Non-pigmented ciliary epithelial cell (primary cell): ENCODE data around the gene MAPK7.
A peak's percentile ranks its signal among the peaks of the same experiment; 100 is the strongest.

ENCODE experiments used
- DNase-seq: peaks from one replicate; pipeline ENCODE4 v3.0.0-alpha.2; 2010; ENCODE audit warnings: low read depth

The MAPK7 gene

GRCh38 chr17:19401321-19402010, 23.2 kb downstream of the MAPK7 start:
- no peak for DNase-seq

- DNase-seq: no peak
Observed at GRCh38 chr17:19402171-19402570, 23.9 kb downstream of the MAPK7 start.

DNA sequence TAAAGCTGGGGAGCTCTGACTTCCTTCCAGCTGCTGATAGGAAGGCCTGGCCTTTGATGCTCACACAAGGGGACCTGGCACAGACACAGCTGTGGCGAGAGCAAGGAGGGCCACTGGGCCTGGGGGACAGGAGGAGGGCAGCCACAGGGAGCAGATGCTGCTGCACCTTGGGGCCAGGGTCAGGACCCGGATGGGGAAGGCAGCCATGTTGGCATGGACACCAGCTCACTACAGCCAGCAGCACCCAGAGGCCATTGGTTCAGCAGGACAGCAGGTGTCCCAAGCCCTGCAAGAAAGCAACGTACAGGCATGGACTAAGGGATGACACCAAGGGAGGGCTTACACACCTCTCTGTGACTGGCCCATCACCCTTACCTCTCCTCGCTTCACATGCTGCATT, 24.7 kb downstream of the MAPK7 start:
- no peak for DNase-seq

GRCh38 chr17:19404264-19404663, 26.0 kb downstream of the MAPK7 start:
- no peak for DNase-seq

DNA sequence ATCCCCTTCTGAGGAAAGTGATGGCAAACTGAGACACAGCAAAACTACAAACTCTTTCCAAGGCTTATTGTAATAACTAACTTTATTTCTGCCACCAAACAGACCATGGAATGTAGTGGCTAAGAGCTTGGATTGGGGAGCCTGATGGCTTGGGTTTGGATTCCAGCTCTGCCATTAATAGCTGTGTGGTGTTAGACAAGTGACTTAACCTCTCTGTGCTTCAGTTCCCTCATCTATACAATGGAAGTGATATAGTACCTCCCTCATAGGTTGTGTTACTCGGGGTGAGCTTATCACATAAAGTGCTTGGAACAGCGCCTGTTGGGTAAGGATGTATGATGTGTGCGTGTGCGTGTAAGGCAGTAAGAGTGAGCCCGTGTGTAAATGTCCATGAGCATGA, 26.8 kb downstream of the MAPK7 start:
- DNase-seq: no peak

DNA sequence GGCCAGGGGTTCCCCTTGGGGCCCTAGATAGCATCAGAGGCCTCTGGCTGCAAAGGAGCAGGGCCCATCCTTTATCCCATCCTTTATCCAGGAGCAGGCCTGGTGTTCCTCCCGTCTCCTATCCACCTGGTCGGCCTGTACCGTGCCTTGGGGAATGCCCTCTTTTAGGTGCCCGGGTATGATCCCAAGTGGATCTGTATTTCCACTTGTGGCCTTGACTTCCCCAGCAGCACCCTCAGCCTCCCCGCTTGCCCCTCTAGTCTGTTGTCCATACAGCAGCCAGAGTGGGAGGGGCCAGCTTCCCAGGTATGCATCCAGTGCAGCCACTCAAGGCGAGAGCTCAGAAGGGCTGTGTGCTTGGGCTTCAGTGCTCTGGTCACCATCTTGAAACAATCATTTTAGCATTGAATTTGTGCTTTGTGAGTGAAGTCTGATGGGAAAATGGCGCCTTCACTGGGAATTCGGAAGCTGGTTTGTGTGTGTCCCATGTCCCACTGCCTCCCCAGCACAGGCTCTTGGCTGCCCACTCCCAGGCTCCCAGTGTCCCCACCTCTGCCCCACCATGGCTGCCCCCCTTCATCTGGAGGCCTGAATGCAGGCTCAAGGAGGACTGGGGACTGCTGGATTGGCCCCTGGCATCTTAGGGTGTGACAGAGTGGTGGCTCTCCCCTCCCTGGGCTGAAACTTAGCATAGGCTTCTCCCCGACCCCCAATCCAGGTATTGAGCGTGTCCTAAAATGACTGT, 29.5 kb downstream of the MAPK7 start:
- no peak for DNase-seq

- no peak for DNase-seq
Observed at GRCh38 chr17:19408346-19408710, 30.0 kb downstream of the MAPK7 start.

DNA sequence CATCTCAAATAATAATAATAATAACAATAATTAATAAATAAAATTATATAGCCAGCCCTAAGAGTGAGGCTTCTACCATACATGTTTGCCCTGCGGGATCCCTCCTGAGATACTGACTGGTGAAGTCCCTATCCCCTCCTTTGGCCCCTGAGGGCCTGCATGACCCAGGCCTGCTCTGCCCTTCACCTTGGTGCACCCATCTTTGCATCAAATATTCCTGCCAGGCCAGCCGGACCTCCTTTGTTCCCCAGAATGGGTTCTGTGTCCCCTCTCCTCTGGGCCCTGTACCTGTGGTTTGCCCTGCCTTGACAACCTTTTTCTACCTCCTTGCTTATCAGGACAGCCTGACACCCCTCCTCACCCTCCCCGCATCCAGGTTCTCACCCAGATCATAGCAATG, 30.8 kb downstream of the MAPK7 start:
- no peak for DNase-seq

- DNase-seq: peak; percentile 59
Observed at GRCh38 chr17:19409509-19409908, 31.2 kb downstream of the MAPK7 start.

GRCh38 chr17:19410091-19410490, 31.8 kb downstream of the MAPK7 start:
- DNase-seq: no peak

- no peak for DNase-seq
Observed at GRCh38 chr17:19410875-19411620, 32.8 kb downstream of the MAPK7 start, which contains the start of gene RNF112. Gene RNF112 (plus strand): TSS chr17:19411232. CDS start chr17:19411409, 177 bp downstream.

- DNase-seq: no peak
Observed at GRCh38 chr17:19411631-19412030, 33.3 kb downstream of the MAPK7 start.

DNA sequence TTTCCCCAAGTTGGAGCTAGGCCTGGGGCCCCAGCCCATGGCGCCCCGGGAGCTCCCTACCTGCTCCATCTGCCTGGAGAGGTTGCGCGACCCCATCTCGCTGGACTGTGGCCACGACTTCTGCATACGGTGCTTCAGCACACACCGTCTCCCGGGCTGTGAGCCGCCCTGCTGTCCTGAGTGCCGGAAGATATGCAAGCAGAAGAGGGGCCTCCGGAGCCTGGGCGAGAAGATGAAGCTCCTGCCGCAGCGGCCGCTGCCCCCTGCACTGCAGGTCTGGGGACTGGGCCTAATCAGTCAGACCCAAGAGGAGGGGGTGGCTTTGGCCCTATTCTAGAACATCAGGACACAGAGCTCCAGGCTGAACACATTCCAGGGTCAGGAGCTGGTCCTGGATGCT, 34.2 kb downstream of the MAPK7 start:
- no peak for DNase-seq

DNA sequence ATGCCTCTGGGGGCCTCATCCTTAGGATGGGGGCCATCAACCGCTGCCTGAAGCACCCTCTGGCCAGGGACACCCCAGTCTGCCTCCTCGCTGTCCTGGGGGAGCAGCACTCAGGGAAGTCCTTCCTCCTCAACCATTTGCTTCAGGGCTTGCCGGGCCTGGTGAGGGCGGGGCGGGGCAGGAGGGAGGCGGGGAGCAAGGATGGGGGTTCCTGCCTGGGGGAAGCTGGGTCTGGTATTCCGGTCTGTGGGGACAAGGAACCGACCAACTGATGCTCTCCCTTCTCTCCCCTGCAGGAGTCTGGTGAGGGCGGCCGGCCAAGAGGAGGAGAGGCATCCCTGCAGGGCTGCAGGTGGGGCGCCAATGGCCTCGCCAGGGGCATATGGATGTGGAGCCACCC, 34.7 kb downstream of the MAPK7 start:
- DNase-seq: no peak

DNA sequence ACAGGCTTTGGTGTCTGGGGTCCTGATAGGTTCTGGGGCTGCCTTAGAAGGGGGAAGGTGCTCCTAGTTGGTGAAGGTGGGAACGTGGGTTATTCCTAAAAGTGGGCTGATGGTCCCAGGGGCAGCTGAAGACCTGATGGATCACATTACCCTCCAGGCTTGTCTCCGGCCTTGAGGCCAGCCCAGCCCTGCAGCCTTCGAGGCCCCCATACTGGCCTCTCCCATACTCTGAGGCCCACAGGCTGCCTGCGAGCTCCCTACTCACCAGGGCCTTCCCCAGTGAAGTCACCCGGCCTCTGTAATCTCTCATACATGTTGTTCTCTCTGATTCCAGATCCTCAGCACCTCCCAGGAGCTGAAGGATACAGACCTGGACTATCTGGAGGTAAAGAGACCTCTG, 35.5 kb downstream of the MAPK7 start:
- no peak for DNase-seq

DNA sequence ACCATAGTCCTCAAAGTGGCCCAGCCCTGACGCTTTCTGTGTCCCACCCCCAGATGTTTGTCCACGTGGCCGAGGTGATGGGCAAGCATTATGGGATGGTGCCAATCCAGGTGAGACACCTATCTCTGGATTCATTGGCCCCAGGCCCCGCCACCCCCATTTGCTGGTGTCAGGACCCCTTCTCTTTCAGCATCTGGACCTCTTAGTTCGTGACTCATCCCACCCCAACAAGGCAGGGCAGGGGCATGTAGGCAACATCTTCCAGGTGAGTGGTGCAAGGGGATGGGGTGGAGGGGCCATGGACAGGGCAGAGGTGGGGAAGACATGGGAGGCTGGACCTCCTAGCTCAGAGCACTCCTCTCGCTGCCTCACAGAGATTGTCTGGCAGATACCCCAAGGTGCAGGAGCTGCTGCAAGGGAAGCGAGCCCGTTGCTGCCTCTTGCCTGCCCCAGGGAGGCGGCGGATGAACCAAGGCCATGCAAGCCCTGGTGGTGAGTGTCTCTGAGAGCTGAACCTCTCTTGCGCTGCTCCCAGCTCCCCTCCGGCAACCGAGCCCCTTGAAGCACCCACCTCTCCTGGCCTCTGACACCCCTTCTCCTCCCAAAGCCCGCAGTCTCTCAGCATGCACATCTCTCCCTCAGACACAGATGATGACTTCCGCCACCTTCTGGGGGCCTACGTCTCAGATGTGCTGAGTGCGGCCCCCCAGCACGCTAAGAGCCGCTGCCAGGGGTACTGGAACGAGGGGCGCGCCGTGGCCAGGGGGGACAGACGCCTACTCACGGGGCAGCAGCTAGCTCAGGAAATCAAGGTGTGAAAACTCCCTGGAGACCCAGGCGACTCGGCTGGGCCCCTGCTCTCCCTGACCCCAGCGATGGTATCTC, 36.3 kb downstream of the MAPK7 start:
- no peak for DNase-seq

DNA sequence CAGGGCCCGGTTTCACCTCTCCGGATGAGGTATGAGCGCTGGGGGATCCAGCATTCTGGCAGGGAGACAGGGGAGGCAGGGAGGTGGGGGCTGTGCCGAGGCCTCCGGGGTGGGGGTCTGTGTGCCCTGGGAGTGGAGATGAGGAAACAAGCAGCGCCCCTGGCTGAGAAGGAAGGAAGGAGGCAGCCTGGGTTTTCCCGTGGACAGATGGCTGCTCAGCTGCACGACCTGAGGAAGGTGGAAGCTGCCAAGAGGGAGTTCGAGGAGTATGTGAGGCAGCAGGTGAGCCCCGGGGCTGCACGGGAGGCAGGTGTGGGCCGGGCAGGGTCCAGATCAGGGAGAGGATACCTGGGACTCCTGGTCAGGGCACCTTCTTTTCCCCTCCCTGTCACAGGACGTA, 37.0 kb downstream of the MAPK7 start:
- no peak for DNase-seq

- DNase-seq: no peak
Observed at GRCh38 chr17:19415806-19416775, 37.8 kb downstream of the MAPK7 start.

DNA sequence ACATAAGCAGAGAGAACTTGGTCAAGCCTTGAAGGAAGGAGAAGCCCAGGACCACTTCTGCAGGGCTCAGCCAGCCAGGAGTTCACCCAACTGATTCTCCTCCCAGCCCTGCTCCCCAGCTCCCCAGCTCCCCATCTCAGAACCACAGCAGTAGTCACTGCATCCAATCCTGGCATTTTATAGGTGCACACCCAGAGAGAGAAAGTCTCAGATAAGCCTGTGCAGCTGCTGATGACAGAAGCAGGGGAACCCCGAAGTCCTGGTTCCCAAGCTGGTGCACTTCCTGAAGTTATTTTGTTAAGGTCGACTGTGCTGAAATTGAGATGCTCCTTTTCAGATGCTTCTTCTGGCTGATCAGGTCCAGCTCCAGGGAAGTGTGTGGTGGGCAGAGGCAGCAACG, 39.3 kb downstream of the MAPK7 start:
- no peak for DNase-seq

GRCh38 chr17:19418251-19418992, 40.1 kb downstream of the MAPK7 start:
- no peak for DNase-seq
